ENCODE measurements around the gene PTPN11. TPM values are rescaled to one million over a fixed set of nuclear protein-coding genes. Genes with fewer than 3 reads are reported as not detected.

Gene PTPN11
- total and polyA plus RNA-seq, 2 of the 8 experiments (the other 6 are each of a cell fraction or from before 2014, with no cell fraction given), result 28.3 to 133 TPM

GRCh38 chr12:112419297-112420133 lies 768 bp downstream of the PTPN11 start (continued):
- TF ChIP-seq CREB1 (IDR thresholded peaks at IDR 0.05) (no peak), HDAC6 (IDR thresholded peaks at IDR 0.05; ENCODE audit: low read depth, low read length) (no peak), MAFK (IDR thresholded peaks at IDR 0.05; ENCODE audit: low read depth, low read length) (no peak), SP4 (IDR thresholded peaks at IDR 0.05; ENCODE audit: low read length) (no peak)
